WI38 (cell line): ENCODE data around the gene METTL13.
A peak's percentile ranks its signal among the peaks of the same experiment; 100 is the strongest.

Experiments used
- H3K4me3 ChIP-seq: 2 replicates; pipeline ENCODE4 v1.5.1; 2011; ENCODE audit warnings: low read depth, mild to moderate bottlenecking, control low read depth, low read length
- TF ChIP-seq, protein P1 (sequence below): IDR thresholded peaks from 2 replicates; pipeline ENCODE4 v1.5.1; 2012; ENCODE audit warnings: low read depth, mild to moderate bottlenecking, control low read depth, low read length

METTL13 gene

GRCh38 chr1:171769171-171769570 lies 12.3 kb upstream of the METTL13 start:
- TF ChIP-seq, protein P1, sequence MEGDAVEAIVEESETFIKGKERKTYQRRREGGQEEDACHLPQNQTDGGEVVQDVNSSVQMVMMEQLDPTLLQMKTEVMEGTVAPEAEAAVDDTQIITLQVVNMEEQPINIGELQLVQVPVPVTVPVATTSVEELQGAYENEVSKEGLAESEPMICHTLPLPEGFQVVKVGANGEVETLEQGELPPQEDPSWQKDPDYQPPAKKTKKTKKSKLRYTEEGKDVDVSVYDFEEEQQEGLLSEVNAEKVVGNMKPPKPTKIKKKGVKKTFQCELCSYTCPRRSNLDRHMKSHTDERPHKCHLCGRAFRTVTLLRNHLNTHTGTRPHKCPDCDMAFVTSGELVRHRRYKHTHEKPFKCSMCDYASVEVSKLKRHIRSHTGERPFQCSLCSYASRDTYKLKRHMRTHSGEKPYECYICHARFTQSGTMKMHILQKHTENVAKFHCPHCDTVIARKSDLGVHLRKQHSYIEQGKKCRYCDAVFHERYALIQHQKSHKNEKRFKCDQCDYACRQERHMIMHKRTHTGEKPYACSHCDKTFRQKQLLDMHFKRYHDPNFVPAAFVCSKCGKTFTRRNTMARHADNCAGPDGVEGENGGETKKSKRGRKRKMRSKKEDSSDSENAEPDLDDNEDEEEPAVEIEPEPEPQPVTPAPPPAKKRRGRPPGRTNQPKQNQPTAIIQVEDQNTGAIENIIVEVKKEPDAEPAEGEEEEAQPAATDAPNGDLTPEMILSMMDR = no peak

GRCh38 chr1:171769754-171770153 lies 11.7 kb upstream of the METTL13 start:
- H3K4me3 ChIP-seq = no peak overlapping the region
- TF ChIP-seq, protein P1 = no peak

More at GRCh38 chr1:171769171-171769570, 12.3 kb upstream of the METTL13 start:
- H3K4me3 ChIP-seq = no peak overlapping the region

DNA sequence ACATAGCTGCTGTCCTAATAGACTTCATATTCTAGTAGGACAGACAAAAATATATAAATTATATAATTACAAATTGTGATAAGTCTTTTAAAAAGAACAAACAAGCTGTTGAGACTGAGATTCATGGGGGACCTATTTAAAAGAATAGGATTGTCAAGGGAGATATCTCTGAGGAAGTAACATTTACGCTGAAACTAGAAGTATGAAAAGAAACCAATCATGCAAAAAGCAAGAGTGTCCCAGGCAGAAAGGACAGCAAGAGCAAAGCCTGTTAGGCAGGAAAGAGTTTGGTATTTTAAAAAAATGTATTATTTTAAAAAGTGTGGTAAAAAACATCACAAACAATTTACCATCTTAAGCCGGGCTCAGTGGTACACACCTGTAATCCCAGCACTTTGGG lies 9.1 kb upstream of the METTL13 start:
- TF ChIP-seq, protein P1 = no peak
- no peak overlapping the region for H3K4me3 ChIP-seq

DNA sequence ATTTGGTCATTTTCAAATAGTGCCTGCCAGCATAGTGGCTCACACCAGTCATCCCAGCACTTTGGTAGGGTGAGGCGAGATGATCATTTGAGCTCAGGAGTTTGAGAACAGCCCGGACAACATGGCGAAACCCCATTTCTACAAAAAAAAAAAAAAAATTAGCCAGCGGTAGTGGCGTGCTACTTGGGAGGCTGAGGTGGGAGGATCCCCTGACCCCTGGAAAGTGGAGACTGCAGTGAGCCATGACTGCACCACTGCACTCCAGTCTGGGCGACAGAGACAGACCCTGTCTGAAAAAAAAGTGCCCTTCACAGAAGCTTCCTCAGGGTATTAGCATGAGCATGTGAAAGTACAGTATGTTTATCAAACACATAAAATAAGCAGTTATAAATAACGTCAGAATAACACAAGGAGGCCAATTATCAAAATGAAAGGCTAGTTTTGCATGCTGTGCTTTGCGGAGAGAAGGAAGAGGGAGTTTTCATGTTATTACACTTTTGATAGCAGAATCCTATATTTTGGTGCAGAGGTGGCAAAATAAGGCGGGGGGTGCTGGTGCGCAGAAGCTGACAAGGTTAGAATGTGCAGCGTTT lies 781 bp upstream of the METTL13 start:
- TF ChIP-seq, protein P1 = no peak
- H3K4me3 ChIP-seq = peak overlapping the region; percentile 67

DNA sequence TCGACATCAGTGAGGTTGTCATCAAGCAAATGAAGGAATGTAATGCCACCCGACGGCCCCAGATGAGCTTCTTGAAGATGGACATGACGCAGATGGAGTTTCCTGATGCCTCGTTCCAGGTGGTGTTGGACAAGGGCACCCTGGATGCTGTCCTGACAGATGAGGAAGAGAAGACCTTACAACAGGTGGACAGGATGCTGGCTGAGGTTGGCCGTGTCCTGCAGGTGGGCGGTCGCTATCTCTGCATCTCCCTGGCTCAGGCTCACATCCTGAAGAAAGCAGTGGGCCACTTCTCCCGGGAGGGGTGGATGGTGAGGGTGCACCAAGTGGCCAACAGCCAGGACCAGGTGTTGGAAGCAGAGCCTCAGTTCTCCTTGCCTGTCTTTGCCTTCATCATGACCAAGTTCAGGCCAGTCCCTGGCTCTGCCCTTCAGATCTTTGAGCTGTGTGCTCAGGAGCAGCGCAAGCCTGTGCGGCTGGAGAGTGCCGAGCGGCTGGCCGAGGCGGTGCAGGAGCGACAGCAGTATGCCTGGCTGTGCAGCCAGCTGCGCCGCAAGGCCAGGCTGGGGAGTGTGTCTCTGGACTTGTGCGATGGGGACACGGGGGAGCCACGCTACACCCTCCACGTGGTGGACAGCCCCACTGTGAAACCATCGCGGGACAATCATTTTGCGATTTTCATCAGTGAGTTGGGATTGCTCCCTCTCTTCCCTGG lies 2.5 kb downstream of the METTL13 start:
- H3K4me3 ChIP-seq = no peak overlapping the region
- TF ChIP-seq, protein P1 = no peak

DNA sequence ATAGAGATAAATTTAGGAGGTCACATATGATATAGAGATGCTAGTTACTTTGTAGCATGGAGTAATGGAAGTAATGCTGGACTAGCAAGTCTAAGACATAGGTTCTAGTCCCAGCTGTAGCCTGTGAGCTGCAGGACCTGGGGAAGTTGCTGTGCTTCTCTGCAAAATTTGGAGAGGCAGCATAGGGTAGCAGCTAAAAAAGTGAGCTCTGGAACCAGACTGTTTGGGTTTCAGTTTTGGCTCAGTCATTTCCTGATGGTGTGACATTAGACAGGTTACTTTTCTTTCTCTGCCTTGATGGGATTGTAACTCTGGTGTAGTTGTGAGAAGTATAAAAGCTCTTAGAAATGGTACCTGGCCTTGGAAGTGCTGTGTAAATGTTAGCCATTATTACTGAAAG lies 3.3 kb downstream of the METTL13 start:
- TF ChIP-seq, protein P1 = no peak
- no peak overlapping the region for H3K4me3 ChIP-seq

DNA sequence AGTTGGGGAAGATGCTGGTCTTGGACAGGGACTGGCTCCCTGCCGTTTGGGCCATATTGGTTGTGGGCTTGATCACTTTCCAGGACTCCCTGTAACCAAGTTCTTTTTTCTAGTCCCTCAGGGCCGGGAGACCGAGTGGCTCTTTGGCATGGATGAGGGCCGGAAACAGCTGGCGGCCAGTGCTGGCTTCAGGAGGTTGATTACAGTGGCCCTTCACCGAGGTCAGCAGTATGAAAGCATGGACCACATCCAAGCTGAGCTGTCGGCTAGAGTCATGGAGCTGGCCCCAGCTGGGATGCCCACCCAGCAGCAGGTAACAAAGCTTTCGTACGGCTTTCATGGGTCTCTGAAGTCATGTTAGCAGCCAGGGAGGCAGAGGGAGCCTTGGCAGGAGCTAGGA lies 4.3 kb downstream of the METTL13 start:
- TF ChIP-seq, protein P1 = no peak
- no peak overlapping the region for H3K4me3 ChIP-seq
